ENCODE data around the gene CLCNKB. TPM values are rescaled to one million over a fixed set of nuclear protein-coding genes. Genes with fewer than 3 reads are reported as not detected.

The CLCNKB gene
- total RNA-seq, 2 experiments from 2014 or later: not detected

DNA sequence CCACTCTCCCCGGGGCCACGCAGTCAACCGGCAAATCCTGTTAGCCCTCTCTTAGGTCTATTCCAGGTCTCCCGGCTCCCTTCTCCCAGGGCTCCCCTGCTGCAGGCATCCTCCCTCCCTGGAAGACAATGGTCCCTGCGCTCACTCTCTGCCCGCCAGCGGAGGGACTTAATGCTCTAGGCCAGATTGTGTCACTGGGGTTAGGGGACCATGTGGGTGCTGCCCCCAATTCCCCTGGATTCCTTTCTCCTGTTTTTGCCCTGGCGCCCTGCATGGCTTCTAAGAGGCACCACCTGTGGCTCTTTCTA lies 21.6 kb downstream of the CLCNKB start:
- no peak for DNase-seq
- H3K36me3 ChIP-seq (ENCODE audit: insufficient read depth, low read length): no peaks in the 10 kb centered on the region
- no peaks in the 10 kb centered on the region for H3K9me3 Mint-ChIP-seq
- peaks cover 7% of the 10 kb centered on the region for H3K27me3 Mint-ChIP-seq
- H3K4me1 ChIP-seq (ENCODE audit: insufficient read depth, low read length): peaks cover 18% of the 10 kb centered on the region
- no peak for ATAC-seq (ENCODE audit: poor library complexity)
- H3K36me3 Mint-ChIP-seq (ENCODE audit: low read depth): no peaks in the 10 kb centered on the region
- H3K9me3 ChIP-seq (ENCODE audit: control insufficient read depth in 1 of 2, insufficient read depth in 1 of 2, low read length in 2 of 2): no peaks in the 10 kb centered on the region
- TF ChIP-seq, protein P1, sequence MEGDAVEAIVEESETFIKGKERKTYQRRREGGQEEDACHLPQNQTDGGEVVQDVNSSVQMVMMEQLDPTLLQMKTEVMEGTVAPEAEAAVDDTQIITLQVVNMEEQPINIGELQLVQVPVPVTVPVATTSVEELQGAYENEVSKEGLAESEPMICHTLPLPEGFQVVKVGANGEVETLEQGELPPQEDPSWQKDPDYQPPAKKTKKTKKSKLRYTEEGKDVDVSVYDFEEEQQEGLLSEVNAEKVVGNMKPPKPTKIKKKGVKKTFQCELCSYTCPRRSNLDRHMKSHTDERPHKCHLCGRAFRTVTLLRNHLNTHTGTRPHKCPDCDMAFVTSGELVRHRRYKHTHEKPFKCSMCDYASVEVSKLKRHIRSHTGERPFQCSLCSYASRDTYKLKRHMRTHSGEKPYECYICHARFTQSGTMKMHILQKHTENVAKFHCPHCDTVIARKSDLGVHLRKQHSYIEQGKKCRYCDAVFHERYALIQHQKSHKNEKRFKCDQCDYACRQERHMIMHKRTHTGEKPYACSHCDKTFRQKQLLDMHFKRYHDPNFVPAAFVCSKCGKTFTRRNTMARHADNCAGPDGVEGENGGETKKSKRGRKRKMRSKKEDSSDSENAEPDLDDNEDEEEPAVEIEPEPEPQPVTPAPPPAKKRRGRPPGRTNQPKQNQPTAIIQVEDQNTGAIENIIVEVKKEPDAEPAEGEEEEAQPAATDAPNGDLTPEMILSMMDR (IDR thresholded peaks at IDR 0.05): no peak
- no peak overlapping the region for H3K4me3 ChIP-seq (ENCODE audit: low read length)
- no peak overlapping the region for H3K27ac ChIP-seq (ENCODE audit: low read depth in 1 of 2, low read length in 2 of 2)
- ChIA-PET CTCF (no interaction called here), POLR2A (no interaction called here)
- no peak overlapping the region for H3K4me3 Mint-ChIP-seq
- H3K27me3 ChIP-seq (ENCODE audit: control insufficient read depth in 1 of 2, insufficient read depth in 2 of 2, low read length in 2 of 2): no peaks in the 10 kb centered on the region
- H3K4me1 Mint-ChIP-seq (ENCODE audit: low read depth): peaks cover 12% of the 10 kb centered on the region
- intact Hi-C loops (cut with DNase I, micrococcal nuclease): no loop called here
- no peak overlapping the region for H3K27ac Mint-ChIP-seq

DNA sequence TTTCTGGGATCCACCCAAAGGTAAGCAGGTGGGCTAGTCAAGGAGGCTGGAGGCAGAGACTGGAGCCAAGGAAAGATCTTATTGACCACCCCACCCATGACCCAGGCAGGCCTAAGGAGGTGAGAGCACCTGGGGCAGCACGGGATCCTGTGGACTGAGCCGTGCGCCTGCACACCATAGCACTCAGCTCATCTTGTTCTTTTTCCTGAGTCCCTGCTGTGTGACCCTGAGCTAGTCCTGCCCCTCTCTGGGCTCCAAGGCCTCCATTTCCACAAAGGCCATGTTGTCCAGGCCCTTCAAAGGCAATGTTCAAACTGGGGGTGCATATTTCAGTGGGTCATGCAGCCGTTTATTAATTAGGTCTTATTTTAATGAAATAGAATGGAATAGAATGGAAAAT lies 22.7 kb downstream of the CLCNKB start:
- ATAC-seq (ENCODE audit: poor library complexity) (no peak), DNase-seq (no peak)
- Histone ChIP-seq H3K27ac (ENCODE audit: low read depth in 1 of 2, low read length in 2 of 2) (no peak overlapping the region), H3K4me3 (ENCODE audit: low read length) (no peak overlapping the region), H3K27me3 (ENCODE audit: control insufficient read depth in 1 of 2, insufficient read depth in 2 of 2, low read length in 2 of 2) (no peaks in the 10 kb centered on the region), H3K4me1 (ENCODE audit: insufficient read depth, low read length) (peaks cover 28% of the 10 kb centered on the region), H3K9me3 (ENCODE audit: control insufficient read depth in 1 of 2, insufficient read depth in 1 of 2, low read length in 2 of 2) (no peaks in the 10 kb centered on the region), H3K36me3 (ENCODE audit: insufficient read depth, low read length) (no peaks in the 10 kb centered on the region)
- no peaks in the 10 kb centered on the region for H3K36me3 Mint-ChIP-seq (ENCODE audit: low read depth)
- TF ChIP-seq, protein P1 (IDR thresholded peaks at IDR 0.05): no peak
- intact Hi-C loops (cut with DNase I, micrococcal nuclease): no loop called here
- ChIA-PET CTCF (no interaction called here), POLR2A (no interaction called here)
- peaks cover 7% of the 10 kb centered on the region for H3K27me3 Mint-ChIP-seq
- no peaks in the 10 kb centered on the region for H3K9me3 Mint-ChIP-seq
- H3K4me1 Mint-ChIP-seq (ENCODE audit: low read depth): peaks cover 19% of the 10 kb centered on the region
- no peak overlapping the region for H3K27ac Mint-ChIP-seq
- H3K4me3 Mint-ChIP-seq: no peak overlapping the region

DNA sequence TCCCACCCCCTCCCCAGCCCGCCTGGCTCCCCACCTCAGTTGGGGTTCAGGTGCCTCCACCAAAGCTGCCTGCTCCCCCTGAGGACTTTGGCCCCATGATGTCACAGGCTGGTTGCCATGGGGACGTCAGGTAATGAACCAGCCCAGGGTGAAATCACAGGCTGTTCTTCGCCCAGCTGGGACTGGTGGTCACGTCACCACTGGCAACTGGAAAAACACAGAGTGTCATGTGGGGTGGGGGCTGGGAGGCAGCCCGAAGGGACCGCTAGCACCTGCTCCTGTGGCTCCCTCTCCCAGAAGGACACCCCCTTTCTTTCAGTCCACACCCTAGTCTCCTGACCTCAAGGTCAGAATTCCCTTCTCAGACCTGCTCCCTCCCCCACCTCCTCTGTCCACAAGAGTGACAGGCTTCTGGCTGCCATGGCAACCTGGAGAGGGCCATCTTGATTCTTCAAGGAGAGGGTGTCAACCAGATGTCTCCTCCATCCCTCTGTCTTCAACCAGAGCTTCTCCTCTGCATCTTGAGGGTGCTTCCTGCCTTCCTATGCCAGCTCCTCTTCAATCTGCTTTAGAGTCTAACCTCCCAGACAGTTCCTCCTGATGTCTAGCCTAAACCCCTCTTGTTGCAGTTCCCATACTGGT lies 23.7 kb downstream of the CLCNKB start:
- DNase-seq: no peak
- ChIA-PET POLR2A (no interaction called here), CTCF (interaction anchor here (1.1 kb wide), 1 partner anchor 11 kb away, joined by 3 read pairs; no protein-coding TSS in a partner anchor)
- Histone ChIP-seq H3K36me3 (ENCODE audit: insufficient read depth, low read length) (no peaks in the 10 kb centered on the region), H3K4me1 (ENCODE audit: insufficient read depth, low read length) (peaks cover 28% of the 10 kb centered on the region), H3K4me3 (ENCODE audit: low read length) (no peak overlapping the region), H3K9me3 (ENCODE audit: control insufficient read depth in 1 of 2, insufficient read depth in 1 of 2, low read length in 2 of 2) (no peaks in the 10 kb centered on the region), H3K27me3 (ENCODE audit: control insufficient read depth in 1 of 2, insufficient read depth in 2 of 2, low read length in 2 of 2) (no peaks in the 10 kb centered on the region), H3K27ac (ENCODE audit: low read depth in 1 of 2, low read length in 2 of 2) (no peak overlapping the region)
- Mint-ChIP-seq H3K36me3 (ENCODE audit: low read depth) (no peaks in the 10 kb centered on the region), H3K27ac (no peak overlapping the region), H3K4me1 (ENCODE audit: low read depth) (peaks cover 21% of the 10 kb centered on the region), H3K9me3 (no peaks in the 10 kb centered on the region), H3K27me3 (peaks cover 10% of the 10 kb centered on the region), H3K4me3 (no peak overlapping the region)
- TF ChIP-seq, protein P1 (IDR thresholded peaks at IDR 0.05): no peak
- intact Hi-C loops (cut with DNase I, micrococcal nuclease): no loop called here
- ATAC-seq (ENCODE audit: poor library complexity): peak; percentile 26

All from CD4-positive, alpha-beta T cell (primary cell).